H1 (cell line): ENCODE results near the gene ASB3. TPM values are rescaled to one million over a fixed set of nuclear protein-coding genes. Genes with fewer than 3 reads are reported as not detected.

ENCODE experiments used
- CTCF ChIA-PET: fragments of 300-600 bp; sonication (Branson Sonifier 250); formaldehyde crosslinking; loops from one replicate; lab custom pipeline; 2021; ENCODE audit not compliant: partially characterized antibody; lab: Charles Lee
- POLR2A ChIA-PET: fragments of 300-600 bp; sonication (Branson Sonifier 250); formaldehyde crosslinking; loops from one replicate; lab custom pipeline; 2021; ENCODE audit warnings: inconsistent platforms; ENCODE audit not compliant: partially characterized antibody; lab: Charles Lee
- DNase-seq, 2 experiments: peaks; one replicate each; pipeline versions ENCODE4 v3.0.0 to v3.0.0-alpha.2; 2010 to 2022; ENCODE audit warnings: low spot score in 2 of 2, low read depth in 1 of 2, mixed read lengths in 1 of 2
- FAIRE-seq: peaks from 2 replicates; lab custom pipeline; 2011; peaks lifted over from hg19 to GRCh38; lab: Jason Lieb, UNC
- H2AFZ ChIP-seq: 2 replicates; pipeline ENCODE4 v1.8.1; 2012; ENCODE audit warnings: low read length, inconsistent platforms
- H2AK5ac ChIP-seq: 2 replicates; pipeline ENCODE4 v1.6.1; 2013; ENCODE audit warnings: low read depth, low read length
- H2BK120ac ChIP-seq: replicated peaks from 2 replicates; pipeline ENCODE3; 2013; ENCODE audit warnings: low read depth, low read length, inconsistent platforms
- H2BK12ac ChIP-seq: 2 replicates; pipeline ENCODE4 v1.6.1; 2013; ENCODE audit warnings: low read depth, low read length
- H2BK15ac ChIP-seq: 2 replicates; pipeline ENCODE4 v1.6.1; 2013; ENCODE audit warnings: low read length
- H2BK20ac ChIP-seq: 2 replicates; pipeline ENCODE4 v1.6.1; 2013; ENCODE audit warnings: low read length
- H2BK5ac ChIP-seq: 2 replicates; pipeline ENCODE4 v1.6.1; 2013; ENCODE audit warnings: low read depth, low read length
- H3K14ac ChIP-seq: 2 replicates; pipeline ENCODE4 v1.6.1; 2013; ENCODE audit warnings: inconsistent platforms; ENCODE audit not compliant: insufficient read length
- H3K18ac ChIP-seq: 2 replicates; pipeline ENCODE4 v1.6.1; 2013; ENCODE audit warnings: low read length; ENCODE audit errors: extremely low read depth
- H3K23ac ChIP-seq: 2 replicates; pipeline ENCODE4 v1.6.1; 2013; ENCODE audit warnings: inconsistent platforms; ENCODE audit not compliant: insufficient read length
- H3K23me2 ChIP-seq: 2 replicates; pipeline ENCODE4 v1.6.1; 2013; ENCODE audit warnings: low read depth, low read length
- H3K27ac ChIP-seq: 2 replicates; pipeline ENCODE4 v1.6.1; 2011; ENCODE audit warnings: low read depth, low read length, inconsistent platforms
- H3K27me3 ChIP-seq, 4 experiments: replicated peaks in 1 of 4; 1 replicate in 1 of 4; 2 replicates in 3 of 4; pipeline versions ENCODE4 v1.6.1 to v1.8.1; 2011 to 2013; ENCODE audit warnings: low read length in 3 of 4, mild to moderate bottlenecking in 3 of 4, inconsistent platforms in 2 of 4, mixed read lengths in 2 of 4, moderate library complexity in 1 of 4; ENCODE audit not compliant: control insufficient read depth in 3 of 4, insufficient read depth in 3 of 4; ENCODE audit errors: extremely low read depth in 1 of 4
- H3K36me3 ChIP-seq, 4 experiments: 2 replicates each; pipeline versions ENCODE4 v1.6.1 to v1.8.1; 2011 to 2013; ENCODE audit warnings: mild to moderate bottlenecking in 4 of 4, low read length in 3 of 4, moderate library complexity in 2 of 4, control low read depth in 1 of 4, inconsistent platforms in 1 of 4; ENCODE audit not compliant: insufficient read depth in 4 of 4, control insufficient read depth in 2 of 4
- H3K4ac ChIP-seq: replicated peaks from 2 replicates; pipeline ENCODE3; 2013; ENCODE audit warnings: low read length, low read depth, mixed read lengths, inconsistent platforms; ENCODE audit not compliant: insufficient read length
- H3K4me1 ChIP-seq, 4 experiments: replicated peaks in 1 of 4; 1 replicate in 1 of 4; 2 replicates in 3 of 4; pipeline versions ENCODE4 v1.6.1 to v1.8.1; 2011 to 2013; ENCODE audit warnings: low read length in 3 of 4, inconsistent platforms in 2 of 4, mixed read lengths in 1 of 4; ENCODE audit not compliant: insufficient read depth in 4 of 4, control insufficient read depth in 3 of 4
- H3K4me2 ChIP-seq, 2 experiments: 2 replicates each; pipeline versions ENCODE4 v1.6.1 to v1.8.1; 2011 to 2013; ENCODE audit warnings: low read depth in 2 of 2, low read length in 2 of 2, control low read depth in 1 of 2, inconsistent platforms in 1 of 2, mild to moderate bottlenecking in 1 of 2; ENCODE audit not compliant: insufficient read depth in 1 of 2
- H3K4me3 ChIP-seq, 4 experiments: fragments of 200-600, 300-600 bp in 1 of 4; sonication (generic), shearing (Covaris generic), sonication (Bioruptor Twin) in 1 of 4; 2 replicates each; pipeline versions ENCODE4 v1.5.1 to v1.8.1; 2011 to 2016; ENCODE audit warnings: low read length in 4 of 4, low read depth in 3 of 4, control low read depth in 2 of 4, inconsistent platforms in 2 of 4, mild to moderate bottlenecking in 2 of 4, mixed read lengths in 1 of 4, moderate library complexity in 1 of 4; ENCODE audit not compliant: insufficient read depth in 2 of 4; ENCODE audit errors: extremely low read depth in 1 of 4
- H3K56ac ChIP-seq: replicated peaks from 2 replicates; pipeline ENCODE3; 2013; ENCODE audit warnings: low read depth, mild to moderate bottlenecking, mixed read lengths, low read length, inconsistent platforms; ENCODE audit not compliant: insufficient read length
- H3K79me1 ChIP-seq: 2 replicates; pipeline ENCODE4 v1.6.1; 2013; ENCODE audit warnings: low read depth, low read length, control low read depth
- H3K79me2 ChIP-seq, 2 experiments: 2 replicates each; pipeline versions ENCODE4 v1.6.1 to v1.8.1; 2012 to 2013; ENCODE audit warnings: low read length in 2 of 2, mild to moderate bottlenecking in 2 of 2, inconsistent platforms in 1 of 2; ENCODE audit not compliant: insufficient read depth in 2 of 2, control insufficient read depth in 1 of 2
- H3K9ac ChIP-seq, 4 experiments: replicated peaks in 1 of 4; 1 replicate in 1 of 4; 2 replicates in 3 of 4; pipeline versions ENCODE4 v1.6.1 to v1.8.1; 2011 to 2013; ENCODE audit warnings: low read depth in 3 of 4, low read length in 3 of 4, control low read depth in 2 of 4, mild to moderate bottlenecking in 2 of 4, moderate library complexity in 2 of 4, inconsistent platforms in 1 of 4; ENCODE audit errors: extremely low read depth in 1 of 4
- H3K9me3 ChIP-seq, 2 experiments: 2 replicates each; pipeline versions ENCODE4 v1.6.1 to v1.8.1; 2012 to 2013; ENCODE audit warnings: mild to moderate bottlenecking in 2 of 2, moderate library complexity in 2 of 2, control low read depth in 1 of 2, inconsistent platforms in 1 of 2, low read depth in 1 of 2, low read length in 1 of 2, mixed read lengths in 1 of 2; ENCODE audit not compliant: insufficient read depth in 2 of 2
- H4K20me1 ChIP-seq, 2 experiments: replicated peaks in 1 of 2; 2 replicates each; pipeline versions ENCODE3 to v1.8.1; 2011 to 2013; ENCODE audit warnings: inconsistent platforms in 2 of 2, low read length in 2 of 2, mild to moderate bottlenecking in 1 of 2; ENCODE audit not compliant: insufficient read depth in 2 of 2, control insufficient read depth in 1 of 2
- H4K5ac ChIP-seq: 2 replicates; pipeline ENCODE4 v1.6.1; 2013; ENCODE audit warnings: low read length, low read depth, mixed read lengths, inconsistent platforms; ENCODE audit not compliant: insufficient read length
- H4K8ac ChIP-seq: 2 replicates; pipeline ENCODE4 v1.8.0; 2013; ENCODE audit warnings: mild to moderate bottlenecking, moderate library complexity, low read length, inconsistent platforms; ENCODE audit not compliant: insufficient read depth; ENCODE audit errors: extremely low read depth
- H4K91ac ChIP-seq: replicated peaks from 2 replicates; pipeline ENCODE3; 2013; ENCODE audit warnings: low read length, mixed read lengths, inconsistent platforms; ENCODE audit not compliant: insufficient read length
- BACH1 ChIP-seq: IDR thresholded peaks from 2 replicates; pipeline ENCODE4 v1.6.1; 2012; ENCODE audit warnings: low read length, improper control_type of control experiment
- CBX5 ChIP-seq: fragments of 300-800, 300-1000 bp; sonication (generic); IDR thresholded peaks from 2 replicates; pipeline ENCODE4 v1.7.1; 2016; ENCODE audit warnings: antibody characterized with exemption, low read length, low read depth
- GTF2F1 ChIP-seq: IDR thresholded peaks from 2 replicates; pipeline ENCODE4 v1.6.1; 2012; ENCODE audit warnings: low read depth, low read length, improper control_type of control experiment, borderline replicate concordance
- JUND ChIP-seq: IDR thresholded peaks from 2 replicates; pipeline ENCODE4 v1.6.1; 2011; ENCODE audit warnings: mild to moderate bottlenecking, improper control_type of control experiment, low read length
- POLR2AphosphoS5 ChIP-seq: IDR thresholded peaks from 2 replicates; pipeline ENCODE4 v1.6.1; 2011; ENCODE audit warnings: low read depth, low read length
- RBBP5 ChIP-seq: IDR thresholded peaks from 2 replicates; pipeline ENCODE4 v1.7.1; 2012; ENCODE audit warnings: low read depth, mild to moderate bottlenecking, inconsistent platforms, low read length, moderate library complexity, borderline replicate concordance
- RFX5 ChIP-seq: IDR thresholded peaks from 2 replicates; pipeline ENCODE4 v1.6.1; 2011; ENCODE audit warnings: low read depth, low read length, improper control_type of control experiment, borderline replicate concordance
- RNF2 ChIP-seq: fragments of 200-900, 300-1000 bp; sonication (generic); IDR thresholded peaks from 2 replicates; pipeline ENCODE4 v1.7.1; 2016; ENCODE audit warnings: borderline replicate concordance, low read depth, mild to moderate bottlenecking, antibody characterized with exemption, low read length; ENCODE audit not compliant: poor library complexity, severe bottlenecking; ENCODE audit errors: missing control alignments
- RXRA ChIP-seq: IDR thresholded peaks from 2 replicates; pipeline ENCODE4 v1.6.1; 2011; ENCODE audit warnings: low read depth, mild to moderate bottlenecking, low read length, moderate library complexity; ENCODE audit not compliant: insufficient read depth
- SAP30 ChIP-seq: fragments of 300-600 bp; sonication (generic); IDR thresholded peaks from 2 replicates; pipeline ENCODE4 v1.7.1; 2012; ENCODE audit warnings: low read length, moderate library complexity, mild to moderate bottlenecking, inconsistent platforms; ENCODE audit not compliant: insufficient read depth, insufficient replicate concordance
- SP4 ChIP-seq: IDR thresholded peaks from 2 replicates; pipeline ENCODE4 v1.6.1; 2012; ENCODE audit warnings: low read length, inconsistent platforms
- TEAD4 ChIP-seq: IDR thresholded peaks from 2 replicates; pipeline ENCODE4 v1.6.1; 2012; ENCODE audit warnings: low read depth, low read length, inconsistent platforms, mixed read lengths
- USF2 ChIP-seq: IDR thresholded peaks from 2 replicates; pipeline ENCODE4 v1.6.1; 2011; ENCODE audit warnings: low read length, improper control_type of control experiment
- WGBS, 2 experiments: shearing (Covaris generic) in 1 of 2; methylation state at CpG; one replicate each; pipeline versions ENCODE4 v1.1.6 to v1.1.7; 2013 to 2015; ENCODE audit warnings: low lambda C conversion rate in 2 of 2, mixed read lengths in 2 of 2, inconsistent platforms in 1 of 2, low coverage in 1 of 2, missing lambda C conversion rate in 1 of 2; ENCODE audit not compliant: insufficient replicate concordance in 2 of 2, insufficient coverage in 1 of 2, insufficient read length in 1 of 2; ENCODE audit errors: extremely low coverage in 1 of 2, missing lambda C conversion rate in 1 of 2; 5-methylcytosine and 5-hydroxymethylcytosine counted together
- polyA plus RNA-seq, 7 experiments: library from polyadenylated mRNA; depleted of rRNA in 3 of 7; stranded (reverse) in 5 of 7; unstranded in 2 of 7; fragments of >200 nt in 5 of 7; fragments of 200-250 nt in 2 of 7; gene quantifications; 1 replicate in 5 of 7; 2 replicates in 1 of 7; 4 replicates in 1 of 7; pipeline versions ENCODE4 v1.2.1 to v1.2.3, GENCODE V29; 2011 to 2013; ENCODE audit warnings: missing spikeins in 2 of 7, mixed read lengths in 2 of 7
- total RNA-seq: library from RNA; stranded (reverse); fragmentation: NEBNext Ultra II Directional; extraction: Animal tissue kit (Norgen Biotek cat#: 25700); gene quantifications from 2 replicates; pipeline ENCODE4 v1.2.1, GENCODE V29; 2021

The ASB3 gene
- total and polyA plus RNA-seq, 2 of the 8 experiments (the other 6 are each of a cell fraction or from before 2014, with no cell fraction given), result 22.6 to 25.4 TPM

GRCh38 chr2:53755121-53755520, 31.6 kb downstream of the ASB3 start:
- H3K4me2 ChIP-seq, result no peak overlapping the region
- ChIA-PET CTCF (no interaction called here), POLR2A (interaction anchor here (3.6 kb wide), 1 partner anchor 13 kb away, joined by 13 read pairs; the partner anchor contains the start of gene CHAC2)
- H3K4ac ChIP-seq, result no peak overlapping the region
- H3K18ac ChIP-seq, result no peak overlapping the region
- H2BK12ac ChIP-seq, result no peak overlapping the region
- no peak overlapping the region for H3K4me3 ChIP-seq
- no peaks in the 10 kb centered on the region for H3K27me3 ChIP-seq
- H3K23me2 ChIP-seq, result no peaks in the 10 kb centered on the region
- H3K36me3 ChIP-seq, result peaks cover 0 to 6% (median 3%) of the 10 kb centered on the region in 4 experiments; a peak in 4 of 8 replicates
- FAIRE-seq, result no peak
- 89% methylated on average over 2 of the region's 2 CpGs; no CpG with 5 or more reads in 1 of the 2 experiments for WGBS, 2 experiments
- TF ChIP-seq USF2, result no peak
- no peak for TF ChIP-seq SAP30
- TF ChIP-seq BACH1, result no peak
- TF ChIP-seq JUND, result no peak
- TF ChIP-seq RBBP5, result no peak
- no peak for TF ChIP-seq RFX5
- no peak for TF ChIP-seq TEAD4
- no peak for TF ChIP-seq POLR2AphosphoS5
- no peak for TF ChIP-seq SP4
- no peak for TF ChIP-seq GTF2F1
- TF ChIP-seq RNF2, result no peak
- TF ChIP-seq CBX5, result no peak
- TF ChIP-seq RXRA, result no peak
- no peak overlapping the region for H4K5ac ChIP-seq
- no peak overlapping the region for H3K56ac ChIP-seq
- H2BK20ac ChIP-seq, result no peak overlapping the region
- H3K14ac ChIP-seq, result no peak overlapping the region
- H2BK120ac ChIP-seq, result no peak overlapping the region
- no peaks in the 10 kb centered on the region for H3K79me1 ChIP-seq
- no peak overlapping the region for H2AFZ ChIP-seq
- no peak overlapping the region for H2BK5ac ChIP-seq
- no peaks in the 10 kb centered on the region for H3K4me1 ChIP-seq
- no peaks in the 10 kb centered on the region for H3K9me3 ChIP-seq
- no peak overlapping the region for H4K91ac ChIP-seq
- H3K9ac ChIP-seq, result no peak overlapping the region
- no peak overlapping the region for H2AK5ac ChIP-seq
- no peak overlapping the region for H2BK15ac ChIP-seq
- H3K27ac ChIP-seq, result no peak overlapping the region
- no peaks in the 10 kb centered on the region for H4K20me1 ChIP-seq
- H3K79me2 ChIP-seq, result no peaks in the 10 kb centered on the region
- DNase-seq, result no peak
- H3K23ac ChIP-seq, result no peak overlapping the region
- H4K8ac ChIP-seq, result no peak overlapping the region
